SU-DHL-6 (cell line): ENCODE measurements around the gene CCDC110.

ENCODE experiments used
- EZH2phosphoT487 ChIP-seq: fragments of 200-600 bp; sonication (generic), shearing (Covaris generic); conservative IDR thresholded peaks from 2 replicates; pipeline ENCODE4 v1.6.1; 2018; ENCODE audit warnings: mild to moderate bottlenecking, antibody characterized with exemption, low read length, moderate library complexity, mixed read lengths
- TF ChIP-seq, protein P1 (sequence below): fragments of 200-600 bp; sonication (generic); IDR thresholded peaks from one replicate; pipeline ENCODE4 v1.5.1; 2017; ENCODE audit warnings: antibody characterized with exemption, mild to moderate bottlenecking, low read length, moderate library complexity; ENCODE audit not compliant: insufficient read depth, poor library complexity, severe bottlenecking

DNA sequence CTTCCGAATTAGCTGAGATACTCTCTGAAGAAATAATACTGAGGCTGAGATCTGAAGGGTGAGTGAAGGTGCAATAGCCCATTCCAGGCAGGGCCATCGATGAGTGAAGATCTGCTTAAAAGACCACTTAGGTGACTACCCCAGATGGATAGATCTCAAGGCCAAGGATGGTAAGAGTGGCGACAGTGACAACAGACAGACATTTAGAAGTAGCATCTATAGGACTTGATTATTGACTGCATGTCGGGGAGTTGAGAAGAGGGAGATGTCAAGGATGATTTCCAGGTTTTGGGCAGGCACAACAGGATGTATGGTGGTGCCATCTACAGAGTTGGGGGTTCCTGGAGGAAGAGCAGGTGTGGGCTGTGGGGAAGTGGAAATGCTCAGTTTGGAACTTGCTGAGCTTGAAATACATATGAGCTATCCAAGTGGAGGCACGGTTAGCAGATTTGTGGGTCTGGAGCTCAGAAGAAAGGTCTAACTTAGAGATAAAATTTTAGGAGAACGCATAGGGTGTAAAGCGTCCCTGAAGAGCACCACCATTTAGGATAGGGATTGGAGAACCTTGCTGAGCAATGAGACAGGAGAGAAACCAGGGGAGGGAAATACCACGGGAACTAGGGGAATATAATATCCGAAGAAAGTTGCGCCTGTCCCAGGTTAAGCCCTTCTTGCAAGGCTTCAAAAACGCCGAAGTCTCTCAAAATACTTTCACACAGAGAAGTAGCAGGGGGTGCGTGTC, 46.5 kb downstream of the CCDC110 start:
- TF ChIP-seq, protein P1, sequence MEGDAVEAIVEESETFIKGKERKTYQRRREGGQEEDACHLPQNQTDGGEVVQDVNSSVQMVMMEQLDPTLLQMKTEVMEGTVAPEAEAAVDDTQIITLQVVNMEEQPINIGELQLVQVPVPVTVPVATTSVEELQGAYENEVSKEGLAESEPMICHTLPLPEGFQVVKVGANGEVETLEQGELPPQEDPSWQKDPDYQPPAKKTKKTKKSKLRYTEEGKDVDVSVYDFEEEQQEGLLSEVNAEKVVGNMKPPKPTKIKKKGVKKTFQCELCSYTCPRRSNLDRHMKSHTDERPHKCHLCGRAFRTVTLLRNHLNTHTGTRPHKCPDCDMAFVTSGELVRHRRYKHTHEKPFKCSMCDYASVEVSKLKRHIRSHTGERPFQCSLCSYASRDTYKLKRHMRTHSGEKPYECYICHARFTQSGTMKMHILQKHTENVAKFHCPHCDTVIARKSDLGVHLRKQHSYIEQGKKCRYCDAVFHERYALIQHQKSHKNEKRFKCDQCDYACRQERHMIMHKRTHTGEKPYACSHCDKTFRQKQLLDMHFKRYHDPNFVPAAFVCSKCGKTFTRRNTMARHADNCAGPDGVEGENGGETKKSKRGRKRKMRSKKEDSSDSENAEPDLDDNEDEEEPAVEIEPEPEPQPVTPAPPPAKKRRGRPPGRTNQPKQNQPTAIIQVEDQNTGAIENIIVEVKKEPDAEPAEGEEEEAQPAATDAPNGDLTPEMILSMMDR: no peak
- no peak for TF ChIP-seq EZH2phosphoT487
